ENCODE data around the gene CHST2.
A peak's percentile ranks its signal among the peaks of the same experiment; 100 is the strongest.

DNA sequence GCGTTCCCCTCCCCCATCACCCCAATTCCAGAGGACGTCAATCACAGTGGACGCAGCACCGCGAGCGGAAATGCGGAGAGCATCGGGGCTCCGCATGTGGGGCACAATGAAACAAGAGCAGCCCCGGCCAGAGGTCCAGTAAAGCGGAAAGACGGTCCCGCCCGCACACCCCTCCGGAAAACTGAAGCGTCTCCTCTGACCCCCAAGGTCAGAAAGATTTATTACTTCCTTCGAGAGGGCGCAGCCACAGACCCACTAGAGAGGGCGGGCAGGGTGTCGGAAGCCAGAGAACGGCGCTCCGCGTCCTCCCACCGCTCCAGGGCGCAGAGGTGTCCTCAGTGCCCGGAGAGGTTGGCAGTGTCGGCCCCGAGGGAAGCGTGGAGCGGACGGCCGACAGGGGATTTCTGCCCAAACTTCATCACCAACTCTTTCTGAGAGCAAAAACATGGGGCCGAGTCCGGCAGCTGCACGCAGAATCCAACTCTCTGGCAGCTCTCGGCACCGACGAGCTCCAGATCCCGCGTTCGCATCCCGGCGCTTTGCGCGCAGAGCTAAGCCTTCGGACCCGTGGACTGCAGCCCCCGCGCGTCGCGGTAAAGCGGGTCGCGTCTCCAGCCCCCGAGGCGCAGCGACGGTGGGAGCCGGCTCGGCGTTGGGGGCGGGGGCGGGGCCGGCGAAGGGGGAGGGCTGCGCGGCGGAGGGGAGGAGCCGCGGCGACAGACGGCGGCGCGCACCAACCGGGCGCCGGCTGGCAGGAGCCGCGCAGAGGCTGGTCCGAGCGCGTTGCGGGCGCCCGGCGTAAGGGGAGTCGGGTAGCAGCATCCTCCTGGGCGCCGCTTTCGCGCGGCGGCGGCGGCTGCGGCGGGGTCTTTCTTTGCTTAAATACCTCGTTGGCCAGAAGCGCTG, at the start of gene CHST2:
- TF ChIP-seq, protein P1, sequence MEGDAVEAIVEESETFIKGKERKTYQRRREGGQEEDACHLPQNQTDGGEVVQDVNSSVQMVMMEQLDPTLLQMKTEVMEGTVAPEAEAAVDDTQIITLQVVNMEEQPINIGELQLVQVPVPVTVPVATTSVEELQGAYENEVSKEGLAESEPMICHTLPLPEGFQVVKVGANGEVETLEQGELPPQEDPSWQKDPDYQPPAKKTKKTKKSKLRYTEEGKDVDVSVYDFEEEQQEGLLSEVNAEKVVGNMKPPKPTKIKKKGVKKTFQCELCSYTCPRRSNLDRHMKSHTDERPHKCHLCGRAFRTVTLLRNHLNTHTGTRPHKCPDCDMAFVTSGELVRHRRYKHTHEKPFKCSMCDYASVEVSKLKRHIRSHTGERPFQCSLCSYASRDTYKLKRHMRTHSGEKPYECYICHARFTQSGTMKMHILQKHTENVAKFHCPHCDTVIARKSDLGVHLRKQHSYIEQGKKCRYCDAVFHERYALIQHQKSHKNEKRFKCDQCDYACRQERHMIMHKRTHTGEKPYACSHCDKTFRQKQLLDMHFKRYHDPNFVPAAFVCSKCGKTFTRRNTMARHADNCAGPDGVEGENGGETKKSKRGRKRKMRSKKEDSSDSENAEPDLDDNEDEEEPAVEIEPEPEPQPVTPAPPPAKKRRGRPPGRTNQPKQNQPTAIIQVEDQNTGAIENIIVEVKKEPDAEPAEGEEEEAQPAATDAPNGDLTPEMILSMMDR (IDR thresholded peaks at IDR 0.05) = no peak
- TF ChIP-seq EP300 (IDR thresholded peaks at IDR 0.05) = no peak
- TF ChIP-seq POLR2AphosphoS5 (IDR thresholded peaks at IDR 0.05) = peak in 1 of 2 donors; percentile 42
